Measurements from ENCODE around the gene PCYT2. TPM values are rescaled to one million over a fixed set of nuclear protein-coding genes. Genes with fewer than 3 reads are reported as not detected.
A peak's percentile ranks its signal among the peaks of the same experiment; 100 is the strongest.

Gene PCYT2
- total RNA-seq, 1 donor from 2014 or later = 44.1 TPM

GRCh38 chr17:81931557-81932332 lies 20.5 kb upstream of the PCYT2 start:
- no peaks in the 10 kb centered on the region for H3K9me3 Mint-ChIP-seq
- peaks cover 14% of the 10 kb centered on the region for H3K4me1 Mint-ChIP-seq
- no peak overlapping the region for H3K4me3 Mint-ChIP-seq
- DNase-seq = no peak
- intact Hi-C loops (cut with micrococcal nuclease) = no loop called here
- H3K27me3 Mint-ChIP-seq = peaks cover 8% of the 10 kb centered on the region
- CTCF ChIA-PET = no interaction called here
- H3K36me3 Mint-ChIP-seq (ENCODE audit: low read depth) = peaks cover 9% of the 10 kb centered on the region
- no peak for ATAC-seq (ENCODE audit: low read depth)
- POLR2A ChIA-PET = no interaction called here
- no peak overlapping the region for H3K27ac Mint-ChIP-seq
- TF ChIP-seq CTCF (IDR thresholded peaks at IDR 0.05) = no peak

- no peak for ATAC-seq (ENCODE audit: low read depth)
- DNase-seq = no peak
- no peak for TF ChIP-seq CTCF (IDR thresholded peaks at IDR 0.05)
- peaks cover 15% of the 10 kb centered on the region for H3K4me1 Mint-ChIP-seq
- H3K9me3 Mint-ChIP-seq = no peaks in the 10 kb centered on the region
- ChIA-PET CTCF (no interaction called here), POLR2A (no interaction called here)
- intact Hi-C loops (cut with micrococcal nuclease) = no loop called here
- H3K27ac Mint-ChIP-seq = no peak overlapping the region
- H3K36me3 Mint-ChIP-seq (ENCODE audit: low read depth) = peaks cover 13% of the 10 kb centered on the region
- H3K4me3 Mint-ChIP-seq = no peak overlapping the region
- H3K27me3 Mint-ChIP-seq = peaks cover 8% of the 10 kb centered on the region
These were observed 20.0 kb upstream of the PCYT2 start for GRCh38 chr17:81931189-81931556.

- no peak overlapping the region for H3K27ac Mint-ChIP-seq
- H3K9me3 Mint-ChIP-seq = no peaks in the 10 kb centered on the region
- H3K36me3 Mint-ChIP-seq (ENCODE audit: low read depth) = peaks cover 13% of the 10 kb centered on the region
- POLR2A ChIA-PET = no interaction called here
- peaks cover 8% of the 10 kb centered on the region for H3K27me3 Mint-ChIP-seq
- TF ChIP-seq CTCF (IDR thresholded peaks at IDR 0.05) = no peak
- DNase-seq (no peak), ATAC-seq (ENCODE audit: low read depth) (no peak)
- intact Hi-C loops (cut with micrococcal nuclease) = no loop called here
- CTCF ChIA-PET = no interaction called here
- H3K4me1 Mint-ChIP-seq = peaks cover 19% of the 10 kb centered on the region
- no peak overlapping the region for H3K4me3 Mint-ChIP-seq
These were observed 19.2 kb upstream of the PCYT2 start for GRCh38 chr17:81930142-81931125.

- no peak overlapping the region for H3K27ac Mint-ChIP-seq
- DNase-seq (no peak), ATAC-seq (ENCODE audit: low read depth) (no peak)
- peak overlapping the region; percentile 52 for H3K4me3 Mint-ChIP-seq
- no peak for TF ChIP-seq CTCF (IDR thresholded peaks at IDR 0.05)
- H3K27me3 Mint-ChIP-seq = peaks cover 8% of the 10 kb centered on the region
- intact Hi-C loops (cut with micrococcal nuclease) = no loop called here
- POLR2A ChIA-PET = no interaction called here
- H3K36me3 Mint-ChIP-seq (ENCODE audit: low read depth) = peaks cover 13% of the 10 kb centered on the region
- peaks cover 22% of the 10 kb centered on the region for H3K4me1 Mint-ChIP-seq
- CTCF ChIA-PET = no interaction called here
- H3K9me3 Mint-ChIP-seq = no peaks in the 10 kb centered on the region
These were observed 18.3 kb upstream of the PCYT2 start for GRCh38 chr17:81929253-81930141.

All from activated B cell treated with CpG ODN at 0.5 μM for 24 hours (primary cell).